LoVo (cell line): ENCODE results near the gene PLEKHG3.

Experiments used
- DNase-seq: peaks from one replicate; pipeline ENCODE4 v3.0.0-alpha.2; 2016; ENCODE audit warnings: low spot score

PLEKHG3 gene

GRCh38 chr14:64786296-64787149, 82.3 kb downstream of the PLEKHG3 start:
- no peak for DNase-seq

- no peak for DNase-seq
These were observed 83.4 kb downstream of the PLEKHG3 start for GRCh38 chr14:64787619-64788018.

- DNase-seq: peak; percentile 30
These were observed 84.5 kb downstream of the PLEKHG3 start for GRCh38 chr14:64788706-64789105.

- no peak for DNase-seq
These were observed 85.5 kb downstream of the PLEKHG3 start for GRCh38 chr14:64789696-64790095.

- no peak for DNase-seq
These were observed 86.3 kb downstream of the PLEKHG3 start for GRCh38 chr14:64790478-64790877.

- no peak for DNase-seq
These were observed 88.0 kb downstream of the PLEKHG3 start for GRCh38 chr14:64792231-64792630.

GRCh38 chr14:64792871-64793560, 88.8 kb downstream of the PLEKHG3 start:
- DNase-seq: no peak

GRCh38 chr14:64795211-64795610, 91.0 kb downstream of the PLEKHG3 start:
- no peak for DNase-seq

GRCh38 chr14:64795921-64796320, 91.7 kb downstream of the PLEKHG3 start:
- DNase-seq: no peak

- no peak for DNase-seq
These were observed 92.1 kb downstream of the PLEKHG3 start for GRCh38 chr14:64796369-64796768.

GRCh38 chr14:64799555-64799954, 95.3 kb downstream of the PLEKHG3 start:
- no peak for DNase-seq
